ENCODE results near the gene PAAF1. TPM values are rescaled to one million over a fixed set of nuclear protein-coding genes. Genes with fewer than 3 reads are reported as not detected.

PAAF1 gene
- total and polyA plus RNA-seq, 8 donors = 8.0 to 15.9 (median 11.4) TPM

- DNase-seq (peak in 1 of 6 donors; percentile 47), FAIRE-seq (no peak), ATAC-seq (no peak)
- no peaks in the 10 kb centered on the region for H3K9me3 ChIP-seq
- no peaks in the 10 kb centered on the region for H3K36me3 ChIP-seq
- H3K4me1 ChIP-seq = peaks cover 0 to 12% (median 7%) of the 10 kb centered on the region in 3 donors
- H3K27ac ChIP-seq = no peak overlapping the region
- WGBS, 2 donors = 95 to 98% methylated on average over 14 of the region's 14 CpGs
- H3K4me3 ChIP-seq = no peak overlapping the region
- no peak for TF ChIP-seq CTCF (IDR thresholded peaks at IDR 0.05)
- H3K27me3 ChIP-seq = no peaks in the 10 kb centered on the region
- intact Hi-C loops (cut with DNase I) = no loop called here
These were observed 99.8 kb downstream of the PAAF1 start for GRCh38 chr11:73976451-73977151.

GRCh38 chr11:73977856-73978519 lies 101.2 kb downstream of the PAAF1 start:
- ATAC-seq (no peak), DNase-seq (peak in 1 of 6 donors; percentile 42), FAIRE-seq (no peak)
- H3K4me1 ChIP-seq = peaks cover 0 to 15% (median 7%) of the 10 kb centered on the region in 3 donors
- no peaks in the 10 kb centered on the region for H3K36me3 ChIP-seq
- no peak for TF ChIP-seq CTCF (IDR thresholded peaks at IDR 0.05)
- H3K4me3 ChIP-seq = no peak overlapping the region
- intact Hi-C loops (cut with DNase I) = no loop called here
- no peaks in the 10 kb centered on the region for H3K9me3 ChIP-seq
- H3K27me3 ChIP-seq = no peaks in the 10 kb centered on the region
- H3K27ac ChIP-seq = no peak overlapping the region
- WGBS, 2 donors = 95 to 98% methylated on average over 18 of the region's 18 CpGs

- no peak overlapping the region for H3K4me3 ChIP-seq
- intact Hi-C loops (cut with DNase I) = no loop called here
- ATAC-seq (no peak), DNase-seq (no peak), FAIRE-seq (no peak)
- H3K27me3 ChIP-seq = no peaks in the 10 kb centered on the region
- TF ChIP-seq CTCF (IDR thresholded peaks at IDR 0.05) = no peak
- H3K4me1 ChIP-seq = peaks cover 0 to 19% (median 7%) of the 10 kb centered on the region in 3 donors
- H3K9me3 ChIP-seq = no peaks in the 10 kb centered on the region
- no peak overlapping the region for H3K27ac ChIP-seq
- H3K36me3 ChIP-seq = no peaks in the 10 kb centered on the region
- 91 to 94% methylated on average over 3 of the region's 3 CpGs for WGBS, 2 donors
These were observed 101.8 kb downstream of the PAAF1 start for GRCh38 chr11:73978576-73979086.

GRCh38 chr11:73980001-73980961 lies 103.5 kb downstream of the PAAF1 start:
- 46% methylated on average over 6 of the region's 6 CpGs for WGBS, 2 donors
- no peaks in the 10 kb centered on the region for H3K27me3 ChIP-seq
- H3K36me3 ChIP-seq = no peaks in the 10 kb centered on the region
- ATAC-seq = peak; percentile 18 to 29 (median 22)
- FAIRE-seq = no peak
- peaks cover 0 to 25% (median 7%) of the 10 kb centered on the region in 3 donors for H3K4me1 ChIP-seq
- intact Hi-C loops (cut with DNase I) = no loop called here
- DNase-seq = peak in 5 of 6 donors; percentile 28 to 81 (median 55)
- TF ChIP-seq CTCF (IDR thresholded peaks at IDR 0.05) = no peak
- H3K4me3 ChIP-seq = peak overlapping the region in 1 of 4 donors; percentile 57
- peak overlapping the region; percentile 4 to 80 (median 38) for H3K27ac ChIP-seq
- no peaks in the 10 kb centered on the region for H3K9me3 ChIP-seq

Other genes with a start within 250 kb of the PAAF1 start
- gene PLEKHB1, start 230.4 kb upstream of the PAAF1 start, total RNA-seq = 10 to 100 TPM; 11.8 to 26.7 (median 15.1) TPM
- gene PLEKHB1, start 230.4 kb upstream of the PAAF1 start, polyA plus RNA-seq = 10 to 100 TPM; 17.6 to 22.2 TPM
- 10 to 100 TPM; 44.4 to 80.5 (median 57.9) TPM for gene RAB6A, start 115.9 kb upstream of the PAAF1 start, total RNA-seq
- 10 to 100 TPM; 19.2 to 29.7 TPM for gene RAB6A, start 115.9 kb upstream of the PAAF1 start, polyA plus RNA-seq
- 10 to 100 TPM; 11.8 to 19.4 (median 17.1) TPM for gene MRPL48, start 89.1 kb upstream of the PAAF1 start, total RNA-seq
- 10 to 100 TPM; 19.4 to 22.5 TPM for gene MRPL48, start 89.1 kb upstream of the PAAF1 start, polyA plus RNA-seq
- gene COA4, start 153 bp upstream of the PAAF1 start, total RNA-seq = 10 to 100 TPM; 19.0 to 37.7 (median 28.6) TPM
- gene COA4, start 153 bp upstream of the PAAF1 start, polyA plus RNA-seq = 10 to 100 TPM; 43.5 to 47.8 TPM
- 1 to 10 TPM in 1 of 6 donors, under 1 TPM in 5; 0.22 to 1.8 (median 0.41) TPM for gene DNAJB13, start 74.0 kb downstream of the PAAF1 start, total RNA-seq
- gene DNAJB13, start 74.0 kb downstream of the PAAF1 start, polyA plus RNA-seq = 1 to 10 TPM in 1 of 2 donors, under 1 TPM in 1; 0.99 to 2.1 TPM
- gene UCP2, start 105.8 kb downstream of the PAAF1 start, total RNA-seq = 10 to 100 TPM in 4 of 6 donors, 1 to 10 TPM in 2; 4.6 to 19.4 (median 12.7) TPM
- 10 to 100 TPM in 1 of 2 donors, 1 to 10 TPM in 1; 10.0 to 16.1 TPM for gene UCP2, start 105.8 kb downstream of the PAAF1 start, polyA plus RNA-seq
- 1 to 10 TPM in 1 of 6 donors, under 1 TPM in 5; 0.32 to 1.5 (median 0.67) TPM for gene UCP3, start 132.1 kb downstream of the PAAF1 start, total RNA-seq
- 1 to 10 TPM; 2.0 TPM for gene UCP3, start 132.1 kb downstream of the PAAF1 start, polyA plus RNA-seq